Measurements from ENCODE around the gene CADPS.
A peak's percentile ranks its signal among the peaks of the same experiment; 100 is the strongest.

CADPS gene

GRCh38 chr3:62873451-62873760, 1.8 kb downstream of the CADPS start:
- peak; percentile 24 for DNase-seq

DNA sequence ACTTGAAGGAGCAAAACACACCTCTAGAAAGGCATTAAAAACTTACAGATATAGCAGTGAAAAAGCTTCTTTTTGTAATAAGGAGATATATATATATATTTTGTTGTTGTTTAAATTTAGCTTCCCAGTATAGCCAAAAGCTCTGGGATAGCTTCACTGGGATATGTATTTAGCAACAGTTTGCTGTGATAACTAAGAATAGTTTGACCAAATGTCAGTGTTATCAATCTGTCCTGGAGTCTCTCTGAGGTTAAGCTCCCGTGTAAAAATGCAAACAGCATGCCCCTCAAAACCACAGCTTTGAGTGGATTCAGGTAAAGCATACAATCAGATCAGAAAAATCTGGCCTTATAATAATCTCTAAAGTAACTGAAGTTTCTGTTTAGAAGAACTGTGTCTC, 2.9 kb downstream of the CADPS start:
- no peak for DNase-seq

- DNase-seq, result no peak
Measured at GRCh38 chr3:62870321-62870720, 4.9 kb downstream of the CADPS start.

- DNase-seq, result no peak
Measured at GRCh38 chr3:62863648-62864047, 11.6 kb downstream of the CADPS start.

DNA sequence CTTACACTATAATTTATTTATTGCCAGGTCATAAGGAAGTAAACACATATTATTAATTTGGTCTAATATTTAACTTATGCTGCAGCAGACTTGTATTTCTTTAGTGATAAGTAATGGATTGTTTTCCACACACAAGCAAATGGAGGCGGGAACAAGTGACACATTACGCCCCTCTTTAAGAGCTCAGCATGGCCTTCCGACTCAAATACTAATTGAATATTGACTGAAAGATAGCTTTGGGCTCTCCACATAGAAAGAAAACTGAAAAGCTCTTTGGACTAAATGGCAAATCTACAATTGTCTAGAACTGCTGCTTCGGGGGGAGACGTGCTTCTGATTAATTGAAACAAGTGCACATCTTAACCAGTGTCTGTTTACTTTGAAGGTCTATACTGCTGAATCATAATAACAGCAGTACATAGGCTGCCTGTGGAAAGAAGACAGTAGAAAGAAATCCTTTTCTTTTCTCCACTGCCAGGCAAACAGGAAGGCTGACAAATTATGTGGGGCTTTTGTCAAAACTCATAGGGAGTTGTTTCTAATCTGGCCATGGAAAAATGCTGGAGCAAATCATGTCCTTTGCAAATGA, 15.9 kb downstream of the CADPS start:
- no peak for DNase-seq

- DNase-seq, result no peak
Measured at GRCh38 chr3:62845996-62846395, 29.2 kb downstream of the CADPS start.

GRCh38 chr3:62843508-62843907, 31.7 kb downstream of the CADPS start:
- no peak for DNase-seq

DNA sequence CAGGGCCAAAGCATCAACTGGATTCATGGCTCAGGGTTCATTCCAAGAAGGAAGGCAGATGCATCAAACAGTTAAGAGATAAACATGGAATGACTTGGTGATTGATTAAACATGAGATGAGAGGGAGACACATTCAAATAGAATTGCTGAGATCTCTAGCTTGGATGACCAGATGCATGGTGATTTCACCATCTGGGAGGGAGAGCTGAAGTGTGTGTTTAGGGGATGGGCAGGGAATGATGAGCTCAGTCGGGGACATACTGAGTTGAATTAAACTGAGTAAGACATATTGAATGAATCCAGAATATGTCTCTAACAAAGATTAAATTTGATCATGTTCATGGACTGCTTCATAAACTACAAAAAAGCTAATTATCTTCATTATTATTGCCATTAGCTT, 35.5 kb downstream of the CADPS start:
- no peak for DNase-seq

- no peak for DNase-seq
Measured at GRCh38 chr3:62837145-62837787, 38.0 kb downstream of the CADPS start.

- DNase-seq, result no peak
Measured at GRCh38 chr3:62835554-62836236, 39.5 kb downstream of the CADPS start.

DNA sequence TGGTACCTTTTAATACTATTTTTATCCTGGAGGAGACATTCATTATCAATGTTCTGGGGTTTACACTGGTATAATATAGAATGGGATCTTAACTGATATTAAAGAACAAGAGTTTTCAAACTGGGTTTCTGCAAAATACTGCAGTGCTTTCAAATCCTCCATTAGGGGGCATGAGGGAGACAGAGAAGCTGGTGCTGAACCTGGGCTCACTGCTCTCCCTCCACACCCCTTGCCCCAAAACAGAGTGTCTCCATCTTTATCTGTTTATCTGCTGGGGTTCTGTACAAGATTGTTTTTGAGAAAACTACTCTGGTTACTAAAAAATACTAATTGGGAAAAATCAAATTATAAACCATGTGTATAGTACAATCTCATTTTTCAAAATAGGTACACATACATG, 41.7 kb downstream of the CADPS start:
- DNase-seq, result no peak

DNA sequence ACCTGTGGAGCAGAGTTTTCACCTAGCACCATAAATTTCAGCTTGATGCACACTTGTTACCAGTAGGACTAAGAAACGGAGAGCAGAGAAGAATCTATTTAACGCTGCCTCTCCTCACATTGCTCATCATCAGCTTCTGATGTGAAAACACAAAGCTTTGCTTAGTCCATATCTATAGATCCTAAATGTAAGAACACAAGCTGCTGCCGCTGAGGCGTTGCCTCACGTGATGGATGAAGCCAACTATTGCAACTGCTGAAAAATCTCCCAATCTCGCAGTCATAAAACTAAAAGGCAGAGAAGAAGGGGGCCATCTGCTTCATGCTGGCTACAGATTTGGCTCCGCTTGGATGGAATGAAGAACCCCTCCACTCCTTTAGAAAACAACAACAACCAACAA, 42.7 kb downstream of the CADPS start:
- no peak for DNase-seq

GRCh38 chr3:62830727-62831322, 44.4 kb downstream of the CADPS start:
- no peak for DNase-seq

DNA sequence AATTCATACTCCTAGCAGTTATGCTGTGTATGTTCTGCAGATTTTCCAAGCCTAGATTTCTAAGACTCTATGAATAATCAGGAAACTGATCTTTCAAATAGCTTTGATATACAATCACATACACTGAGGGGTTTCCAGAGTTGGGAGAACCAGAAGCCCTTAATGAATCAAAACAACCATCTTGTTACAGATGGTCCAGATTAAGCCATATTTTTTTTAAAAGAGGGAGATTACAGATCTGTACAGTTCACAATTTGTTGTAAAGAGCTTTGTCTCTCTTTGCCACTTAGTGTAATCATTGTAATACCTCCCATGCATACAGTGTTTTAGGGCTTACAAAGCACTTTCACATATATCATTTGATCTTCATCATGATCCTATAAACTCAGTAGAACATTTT, 47.7 kb downstream of the CADPS start:
- no peak for DNase-seq

GRCh38 chr3:62824965-62825592, 50.1 kb downstream of the CADPS start:
- DNase-seq, result no peak

- DNase-seq, result no peak
Measured at GRCh38 chr3:62823461-62824050, 51.7 kb downstream of the CADPS start.

DNA sequence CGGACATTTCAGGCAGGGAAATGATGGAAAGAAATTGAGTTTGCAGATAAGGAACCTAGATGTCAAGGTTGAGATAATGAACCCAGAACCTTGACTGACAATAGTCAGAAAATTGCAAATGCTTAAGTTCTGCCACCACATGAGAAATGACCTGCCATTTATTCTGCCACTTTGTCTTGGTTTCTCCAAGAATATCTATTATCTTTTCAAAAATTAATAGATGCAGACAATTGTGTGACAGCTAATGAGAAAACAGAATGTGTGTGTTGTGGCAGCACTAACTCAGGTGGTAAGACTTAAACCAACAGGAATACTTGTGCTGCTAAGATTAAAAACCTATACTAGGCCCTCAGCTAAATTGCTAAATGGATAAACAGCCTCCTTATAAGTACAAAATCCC, 52.3 kb downstream of the CADPS start:
- DNase-seq, result no peak

GRCh38 chr3:62818347-62818746, 56.9 kb downstream of the CADPS start:
- no peak for DNase-seq

DNA sequence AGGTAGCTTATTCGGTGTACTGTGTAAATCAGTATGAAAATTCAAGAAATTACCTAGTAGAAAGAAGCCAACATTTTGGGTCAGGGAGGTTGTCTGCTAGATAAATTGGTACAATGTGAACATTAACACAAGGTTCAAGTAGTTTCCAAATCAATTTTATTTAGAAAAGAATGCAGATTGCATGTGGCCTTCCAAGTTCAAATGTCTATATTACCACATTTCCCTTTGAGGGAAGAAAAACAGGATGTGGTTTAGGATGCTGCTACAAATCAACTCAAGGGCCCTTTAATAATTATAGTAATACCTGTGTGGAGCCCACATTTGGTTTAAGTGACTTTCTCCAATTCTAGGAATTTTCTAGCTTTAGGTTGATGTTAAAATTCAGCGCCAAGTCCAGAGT, 57.5 kb downstream of the CADPS start:
- DNase-seq, result no peak

DNA sequence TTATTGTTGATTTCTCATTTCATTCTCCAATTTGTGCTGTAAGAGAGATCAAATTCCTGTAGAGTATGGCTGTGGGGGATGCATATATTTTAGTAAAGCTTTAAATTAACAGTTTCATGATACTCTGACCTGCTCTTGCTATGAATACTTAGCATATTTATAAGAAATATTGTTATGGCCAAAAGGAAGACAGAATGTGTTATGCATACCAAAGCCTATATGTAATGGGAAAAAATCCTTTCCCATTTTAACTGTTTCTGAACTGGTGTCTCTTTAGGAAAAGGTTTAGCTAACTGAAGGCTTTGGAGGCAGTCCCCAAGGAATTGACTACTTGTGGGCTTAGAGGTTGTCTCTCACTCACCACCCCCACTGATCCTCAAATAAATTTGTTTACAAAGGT, 59.2 kb downstream of the CADPS start:
- no peak for DNase-seq

DNA sequence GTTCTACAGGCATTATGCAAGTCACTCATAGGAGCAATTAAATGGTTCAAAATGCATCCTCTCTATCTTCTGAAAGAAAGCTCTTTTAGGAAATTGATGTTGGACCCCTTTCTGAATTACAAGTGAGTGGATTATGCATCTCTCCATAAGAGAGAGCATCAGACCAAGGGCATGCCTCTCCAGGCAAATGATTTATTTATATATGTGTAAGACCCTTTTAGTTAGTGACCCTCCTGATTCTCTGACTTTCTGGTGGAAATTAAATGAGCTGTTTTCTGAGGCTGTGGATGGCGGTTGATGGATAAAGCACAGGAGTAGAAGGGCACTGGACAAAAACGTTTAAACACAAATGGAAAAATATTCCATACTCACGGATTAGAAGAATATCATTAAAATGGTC, 62.6 kb downstream of the CADPS start:
- DNase-seq, result no peak

DNA sequence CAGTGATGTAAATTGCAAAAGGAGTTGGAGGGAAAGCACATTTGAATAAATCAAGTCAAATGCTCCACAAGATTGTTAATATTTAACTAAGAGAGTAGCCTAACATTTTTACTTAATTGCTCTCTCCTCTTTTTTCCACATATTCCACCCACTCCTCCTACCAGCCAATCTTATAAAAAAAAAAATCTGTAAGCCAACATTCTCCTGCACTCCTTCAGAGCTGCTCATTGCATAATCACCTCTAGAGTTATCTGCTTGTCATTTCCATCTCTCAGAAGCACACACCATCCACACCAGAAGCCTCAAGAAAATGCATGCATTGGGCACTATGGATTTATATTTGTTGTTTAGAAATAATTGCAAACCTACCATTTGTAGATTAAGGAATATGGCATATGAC, 64.1 kb downstream of the CADPS start:
- DNase-seq, result no peak

- DNase-seq, result no peak
Measured at GRCh38 chr3:62809369-62809768, 65.8 kb downstream of the CADPS start.

Data from COR-L47 (cell line).